ENCODE measurements around the gene PFN3.

PFN3 gene

DNA sequence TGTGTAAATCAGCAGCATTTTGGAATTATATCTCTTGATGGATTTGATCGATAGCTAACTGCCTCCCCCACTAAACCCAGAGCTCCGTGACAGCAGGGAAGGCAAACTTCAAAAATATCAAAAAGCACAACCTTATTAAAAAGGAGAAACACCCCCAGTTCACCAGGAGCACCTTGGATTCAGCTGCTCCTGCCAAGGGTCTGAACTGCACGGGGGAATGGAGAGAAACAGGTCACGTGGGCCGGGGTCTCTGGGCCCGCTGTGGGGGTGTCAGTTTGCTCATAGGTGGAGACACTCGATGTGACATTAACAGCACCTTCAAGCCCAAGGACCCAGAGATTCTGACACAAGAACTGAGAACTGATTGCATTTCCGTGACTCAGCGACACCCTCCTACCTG is 17.3 kb downstream of the PFN3 start:
- H3K79me2 ChIP-seq: no peaks in the 10 kb centered on the region
- TF ChIP-seq, protein P1, sequence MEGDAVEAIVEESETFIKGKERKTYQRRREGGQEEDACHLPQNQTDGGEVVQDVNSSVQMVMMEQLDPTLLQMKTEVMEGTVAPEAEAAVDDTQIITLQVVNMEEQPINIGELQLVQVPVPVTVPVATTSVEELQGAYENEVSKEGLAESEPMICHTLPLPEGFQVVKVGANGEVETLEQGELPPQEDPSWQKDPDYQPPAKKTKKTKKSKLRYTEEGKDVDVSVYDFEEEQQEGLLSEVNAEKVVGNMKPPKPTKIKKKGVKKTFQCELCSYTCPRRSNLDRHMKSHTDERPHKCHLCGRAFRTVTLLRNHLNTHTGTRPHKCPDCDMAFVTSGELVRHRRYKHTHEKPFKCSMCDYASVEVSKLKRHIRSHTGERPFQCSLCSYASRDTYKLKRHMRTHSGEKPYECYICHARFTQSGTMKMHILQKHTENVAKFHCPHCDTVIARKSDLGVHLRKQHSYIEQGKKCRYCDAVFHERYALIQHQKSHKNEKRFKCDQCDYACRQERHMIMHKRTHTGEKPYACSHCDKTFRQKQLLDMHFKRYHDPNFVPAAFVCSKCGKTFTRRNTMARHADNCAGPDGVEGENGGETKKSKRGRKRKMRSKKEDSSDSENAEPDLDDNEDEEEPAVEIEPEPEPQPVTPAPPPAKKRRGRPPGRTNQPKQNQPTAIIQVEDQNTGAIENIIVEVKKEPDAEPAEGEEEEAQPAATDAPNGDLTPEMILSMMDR (IDR thresholded peaks at IDR 0.05): no peak
- H3K9me3 ChIP-seq (ENCODE audit: control insufficient read depth, low read length): no peaks in the 10 kb centered on the region

DNA sequence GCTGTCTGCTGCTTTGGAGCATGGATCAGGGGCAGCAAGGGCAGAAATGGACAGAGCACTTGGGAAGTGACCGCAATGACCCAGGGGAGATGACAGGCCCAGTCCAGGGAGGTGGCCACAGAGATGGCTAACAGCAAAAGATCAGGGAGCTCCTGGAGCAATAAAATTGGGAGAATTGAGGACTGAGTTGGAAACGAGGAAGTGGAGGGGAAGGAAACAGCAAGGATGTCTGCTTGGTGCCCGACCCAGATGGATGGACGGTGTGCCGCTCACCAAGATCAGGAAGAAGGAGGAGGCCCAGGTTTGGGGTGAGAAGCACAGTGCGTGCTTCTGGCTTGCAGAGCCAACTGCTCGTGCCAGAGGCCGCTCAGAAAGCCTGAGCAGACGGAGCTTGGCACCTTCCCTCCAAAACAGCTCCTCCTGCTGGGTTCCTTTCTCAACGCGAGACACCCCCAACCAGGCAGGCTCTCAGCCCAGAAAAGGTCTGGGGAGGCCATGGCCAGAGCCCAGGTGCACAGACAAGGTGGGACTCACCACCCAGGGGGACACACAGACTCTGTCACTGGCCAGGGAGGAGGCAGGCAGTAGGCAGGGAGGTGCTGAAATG is 17.9 kb downstream of the PFN3 start:
- Histone ChIP-seq H2AFZ (peak overlapping the region; percentile 25), H3K9me3 (ENCODE audit: control insufficient read depth, low read length) (no peaks in the 10 kb centered on the region), H3K4me2 (ENCODE audit: low read length) (no peak overlapping the region), H3K27me3 (ENCODE audit: control insufficient read depth, insufficient read depth, low read length) (no peaks in the 10 kb centered on the region), H3K36me3 (ENCODE audit: control insufficient read depth, insufficient read depth, low read length) (no peaks in the 10 kb centered on the region), H3K27ac (no peak overlapping the region), H3K4me1 (peaks cover 4% of the 10 kb centered on the region), H3K9ac (no peak overlapping the region), H3K79me2 (no peaks in the 10 kb centered on the region), H3K4me3 (ENCODE audit: low read depth, low read length) (no peak overlapping the region)
- TF ChIP-seq, protein P1 (IDR thresholded peaks at IDR 0.05): peak; percentile 24

More for the DNA sequence above, 17.3 kb downstream of the PFN3 start:
- H3K36me3 ChIP-seq (ENCODE audit: control insufficient read depth, insufficient read depth, low read length): no peaks in the 10 kb centered on the region
- H3K9ac ChIP-seq: no peak overlapping the region
- H3K4me3 ChIP-seq (ENCODE audit: low read depth, low read length): no peak overlapping the region
- H3K27me3 ChIP-seq (ENCODE audit: control insufficient read depth, insufficient read depth, low read length): no peaks in the 10 kb centered on the region
- H3K4me1 ChIP-seq: peaks cover 4% of the 10 kb centered on the region
- no peak overlapping the region for H3K27ac ChIP-seq
- H3K4me2 ChIP-seq (ENCODE audit: low read length): no peak overlapping the region
- H2AFZ ChIP-seq: no peak overlapping the region

DNA sequence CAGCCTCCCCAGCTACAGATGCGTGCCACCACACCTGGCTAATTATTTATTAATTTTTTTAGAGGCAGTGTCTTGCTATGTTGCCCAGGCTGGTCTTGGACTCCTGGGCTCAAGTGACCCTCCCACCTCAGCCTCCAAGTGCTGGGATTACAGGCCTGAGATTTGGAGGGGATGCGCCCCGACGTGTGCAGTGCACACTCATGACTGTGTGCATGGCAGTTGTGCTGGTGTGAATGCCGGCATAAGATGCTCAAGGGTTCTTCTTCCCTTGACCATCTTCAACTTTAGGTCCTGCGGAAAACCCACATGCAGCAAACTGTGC is 19.7 kb downstream of the PFN3 start:
- Histone ChIP-seq H3K27ac (no peak overlapping the region), H3K27me3 (ENCODE audit: control insufficient read depth, insufficient read depth, low read length) (no peaks in the 10 kb centered on the region), H2AFZ (no peak overlapping the region), H3K9ac (no peak overlapping the region), H3K9me3 (ENCODE audit: control insufficient read depth, low read length) (no peaks in the 10 kb centered on the region), H3K4me2 (ENCODE audit: low read length) (no peak overlapping the region), H3K4me1 (peaks cover 4% of the 10 kb centered on the region), H3K4me3 (ENCODE audit: low read depth, low read length) (no peak overlapping the region), H3K79me2 (no peaks in the 10 kb centered on the region), H3K36me3 (ENCODE audit: control insufficient read depth, insufficient read depth, low read length) (no peaks in the 10 kb centered on the region)
- TF ChIP-seq, protein P1 (IDR thresholded peaks at IDR 0.05): no peak

DNA sequence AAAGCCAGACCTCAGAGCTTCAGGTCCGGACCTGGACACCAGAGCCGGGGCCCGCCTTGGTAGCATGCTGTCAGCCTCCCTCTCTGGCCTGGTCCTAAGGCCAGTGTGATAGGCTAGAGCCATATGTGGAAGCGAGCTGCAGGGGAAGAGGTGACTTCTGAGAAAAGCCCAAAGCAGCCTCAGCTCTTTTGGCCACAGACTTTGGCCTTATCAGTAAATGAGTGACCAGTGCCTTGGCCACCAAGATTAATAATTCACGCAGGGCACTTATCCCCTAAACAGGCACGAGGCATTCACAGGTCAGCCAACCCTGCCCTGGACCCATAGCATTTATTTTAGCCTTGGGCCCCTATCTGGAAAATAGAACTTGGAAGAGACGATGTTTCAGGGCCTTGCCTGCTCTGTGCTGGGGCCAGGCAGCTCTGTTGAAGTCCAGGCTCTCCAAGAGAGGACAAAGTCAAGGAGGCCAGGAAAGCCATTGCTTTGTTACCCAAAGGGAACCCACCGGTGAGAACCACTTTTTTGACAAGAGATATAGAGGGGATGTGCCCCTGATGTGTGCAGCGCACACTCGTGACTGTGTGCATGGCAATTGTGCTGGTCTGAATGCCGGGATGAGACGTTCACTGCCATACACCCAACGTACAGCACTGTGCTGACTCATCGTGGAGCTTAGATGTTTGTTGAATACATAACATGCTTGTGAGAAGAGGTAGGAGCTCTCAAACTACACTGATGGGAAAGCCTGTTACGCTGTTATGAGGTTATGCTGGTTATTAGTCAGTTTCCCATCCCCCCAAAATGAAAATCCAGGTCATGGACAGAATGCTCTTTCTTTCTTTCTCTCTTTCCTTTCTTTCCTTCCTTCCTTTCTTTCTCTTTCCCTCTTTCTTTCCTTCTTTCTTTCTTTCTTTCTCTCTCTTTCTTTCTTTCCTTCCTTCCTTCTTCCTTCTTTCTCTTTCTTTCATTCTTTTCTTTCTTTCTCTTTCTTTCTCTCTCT is 21.3 kb downstream of the PFN3 start:
- Histone ChIP-seq H3K4me1 (peaks cover 4% of the 10 kb centered on the region), H3K27me3 (ENCODE audit: control insufficient read depth, insufficient read depth, low read length) (no peaks in the 10 kb centered on the region), H3K79me2 (no peaks in the 10 kb centered on the region), H3K9me3 (ENCODE audit: control insufficient read depth, low read length) (no peaks in the 10 kb centered on the region), H3K36me3 (ENCODE audit: control insufficient read depth, insufficient read depth, low read length) (no peaks in the 10 kb centered on the region), H3K27ac (no peak overlapping the region), H3K4me3 (ENCODE audit: low read depth, low read length) (no peak overlapping the region), H2AFZ (no peak overlapping the region), H3K9ac (no peak overlapping the region), H3K4me2 (ENCODE audit: low read length) (no peak overlapping the region)
- TF ChIP-seq, protein P1 (IDR thresholded peaks at IDR 0.05): no peak

Data from parathyroid adenoma (tissue), 2 donors.